ENCODE data around the gene SLC39A9. TPM values are rescaled to one million over a fixed set of nuclear protein-coding genes. Genes with fewer than 3 reads are reported as not detected.

Gene SLC39A9
- total RNA-seq, 1 donor from 2014 or later: 61.2 TPM

GRCh38 chr14:69471436-69471835 lies 72.9 kb downstream of the SLC39A9 start:
- no peak overlapping the region for H2AFZ ChIP-seq (replicated peaks)
- Mint-ChIP-seq H3K27ac (no peak overlapping the region), H3K4me1 (no peaks in the 10 kb centered on the region), H3K27me3 (ENCODE audit: insufficient read depth, low read depth) (no peaks in the 10 kb centered on the region), H3K9me3 (no peaks in the 10 kb centered on the region), H3K4me3 (no peak overlapping the region), H3K36me3 (no peaks in the 10 kb centered on the region)
- no peak overlapping the region for H3K4me3 ChIP-seq
- H3K4me1 ChIP-seq: no peaks in the 10 kb centered on the region
- TF ChIP-seq EZH2 (IDR thresholded peaks at IDR 0.05): no peak
- no peak for TF ChIP-seq EZH2phosphoT487 (IDR thresholded peaks at IDR 0.05)
- no peak for TF ChIP-seq CTCF (IDR thresholded peaks at IDR 0.05)
- no peak overlapping the region for H3K27ac ChIP-seq
- H3K79me2 ChIP-seq (ENCODE audit: low read depth): no peaks in the 10 kb centered on the region
- DNase-seq (ENCODE audit: low spot score): no peak
- H3K9me3 ChIP-seq (ENCODE audit: low read depth): no peaks in the 10 kb centered on the region
- H3F3A ChIP-seq (ENCODE audit: low read depth): no peaks in the 10 kb centered on the region
- no peaks in the 10 kb centered on the region for H3K27me3 ChIP-seq
- H3K36me3 ChIP-seq: no peaks in the 10 kb centered on the region
- no peak overlapping the region for H3K9ac ChIP-seq
- no peak overlapping the region for H3K4me2 ChIP-seq
- no peaks in the 10 kb centered on the region for H4K20me1 ChIP-seq (ENCODE audit: low read depth)

DNA sequence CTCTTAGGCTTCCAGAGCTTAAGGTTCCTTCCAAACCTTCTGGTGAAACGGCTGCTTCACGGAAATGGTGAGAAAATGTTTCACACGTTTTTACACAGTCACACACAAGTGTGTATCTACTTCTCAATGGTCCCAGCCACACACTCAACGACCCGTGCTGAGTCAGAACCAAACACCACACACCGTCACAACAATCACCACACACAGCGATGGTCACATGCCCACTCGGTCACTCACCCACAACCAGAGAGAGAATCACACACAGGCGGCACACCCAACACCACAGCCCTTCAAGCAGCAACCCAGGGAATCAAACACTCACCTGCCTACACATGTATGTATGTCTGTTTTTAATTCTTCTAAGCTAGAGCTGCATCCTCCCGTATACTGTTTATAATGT lies 73.4 kb downstream of the SLC39A9 start:
- H3K9ac ChIP-seq: no peak overlapping the region
- no peaks in the 10 kb centered on the region for H3K4me1 Mint-ChIP-seq
- no peak overlapping the region for H3K27ac Mint-ChIP-seq
- H3K4me2 ChIP-seq: no peak overlapping the region
- no peaks in the 10 kb centered on the region for H3F3A ChIP-seq (ENCODE audit: low read depth)
- H4K20me1 ChIP-seq (ENCODE audit: low read depth): no peaks in the 10 kb centered on the region
- no peak overlapping the region for H2AFZ ChIP-seq (replicated peaks)
- no peak overlapping the region for H3K4me3 ChIP-seq
- no peak overlapping the region for H3K4me3 Mint-ChIP-seq
- no peaks in the 10 kb centered on the region for H3K9me3 Mint-ChIP-seq
- no peak for DNase-seq (ENCODE audit: low spot score)
- no peaks in the 10 kb centered on the region for H3K79me2 ChIP-seq (ENCODE audit: low read depth)
- H3K27me3 ChIP-seq: no peaks in the 10 kb centered on the region
- H3K4me1 ChIP-seq: no peaks in the 10 kb centered on the region
- no peaks in the 10 kb centered on the region for H3K27me3 Mint-ChIP-seq (ENCODE audit: insufficient read depth, low read depth)
- H3K36me3 ChIP-seq: no peaks in the 10 kb centered on the region
- H3K9me3 ChIP-seq (ENCODE audit: low read depth): no peaks in the 10 kb centered on the region
- H3K36me3 Mint-ChIP-seq: no peaks in the 10 kb centered on the region
- no peak overlapping the region for H3K27ac ChIP-seq
- TF ChIP-seq CTCF (IDR thresholded peaks at IDR 0.05): no peak
- TF ChIP-seq EZH2 (IDR thresholded peaks at IDR 0.05): no peak
- TF ChIP-seq EZH2phosphoT487 (IDR thresholded peaks at IDR 0.05): no peak

DNA sequence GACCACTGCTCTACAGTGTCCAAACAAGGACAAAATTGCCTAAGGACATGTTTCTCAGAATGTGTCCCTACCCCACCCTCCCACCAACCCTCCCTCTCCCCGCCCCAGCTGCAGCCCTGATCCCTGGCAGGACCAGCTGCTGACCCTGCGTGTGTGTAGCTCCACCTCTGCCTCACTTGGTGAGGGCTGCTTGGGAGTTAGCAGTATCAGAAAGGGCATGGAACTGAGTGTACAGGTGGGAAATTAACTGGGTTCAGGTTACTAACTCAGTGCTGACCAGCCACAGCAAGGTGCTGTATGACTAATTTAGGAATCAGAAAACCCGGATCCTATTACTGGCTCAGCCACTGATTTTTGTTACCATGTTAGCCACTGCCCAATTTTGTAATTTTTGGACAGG lies 74.8 kb downstream of the SLC39A9 start:
- Histone ChIP-seq H3K9me3 (ENCODE audit: low read depth) (no peaks in the 10 kb centered on the region), H3K4me2 (no peak overlapping the region), H3F3A (ENCODE audit: low read depth) (no peaks in the 10 kb centered on the region), H3K4me1 (no peaks in the 10 kb centered on the region), H3K36me3 (no peaks in the 10 kb centered on the region), H3K27me3 (no peaks in the 10 kb centered on the region), H3K79me2 (ENCODE audit: low read depth) (no peaks in the 10 kb centered on the region), H2AFZ (replicated peaks) (no peak overlapping the region), H3K9ac (no peak overlapping the region), H4K20me1 (ENCODE audit: low read depth) (no peaks in the 10 kb centered on the region), H3K27ac (no peak overlapping the region), H3K4me3 (no peak overlapping the region)
- TF ChIP-seq EZH2phosphoT487 (IDR thresholded peaks at IDR 0.05) (no peak), EZH2 (IDR thresholded peaks at IDR 0.05) (no peak), CTCF (IDR thresholded peaks at IDR 0.05) (no peak)
- no peaks in the 10 kb centered on the region for H3K27me3 Mint-ChIP-seq (ENCODE audit: insufficient read depth, low read depth)
- no peak overlapping the region for H3K27ac Mint-ChIP-seq
- no peak overlapping the region for H3K4me3 Mint-ChIP-seq
- no peaks in the 10 kb centered on the region for H3K4me1 Mint-ChIP-seq
- H3K36me3 Mint-ChIP-seq: no peaks in the 10 kb centered on the region
- H3K9me3 Mint-ChIP-seq: no peaks in the 10 kb centered on the region
- DNase-seq (ENCODE audit: low spot score): no peak

DNA sequence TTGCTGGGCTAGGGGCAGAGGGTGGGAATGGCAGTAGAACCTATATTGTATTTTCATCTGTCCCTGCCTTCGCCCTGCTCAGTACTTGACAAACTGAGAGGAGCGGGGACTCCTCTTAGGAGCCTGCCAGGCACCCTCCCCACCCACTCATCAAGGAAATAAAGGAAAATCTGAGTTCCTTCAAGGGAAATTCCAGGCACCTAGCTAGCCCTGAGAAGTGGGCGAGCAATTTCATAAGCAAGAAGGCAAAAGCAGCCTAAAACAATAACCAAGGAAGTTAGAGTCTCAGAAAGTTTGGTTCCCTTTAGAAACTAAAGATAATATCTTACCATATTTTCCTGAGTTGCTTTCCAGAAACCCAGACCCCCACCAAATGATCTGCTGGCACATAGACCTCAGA lies 75.5 kb downstream of the SLC39A9 start:
- H3K9me3 ChIP-seq (ENCODE audit: low read depth): no peaks in the 10 kb centered on the region
- H3F3A ChIP-seq (ENCODE audit: low read depth): no peaks in the 10 kb centered on the region
- no peaks in the 10 kb centered on the region for H3K36me3 ChIP-seq
- H2AFZ ChIP-seq (replicated peaks): no peak overlapping the region
- no peaks in the 10 kb centered on the region for H4K20me1 ChIP-seq (ENCODE audit: low read depth)
- no peak overlapping the region for H3K4me2 ChIP-seq
- peaks cover 4% of the 10 kb centered on the region for H3K27me3 ChIP-seq
- H3K4me1 Mint-ChIP-seq: no peaks in the 10 kb centered on the region
- H3K4me1 ChIP-seq: no peaks in the 10 kb centered on the region
- no peak overlapping the region for H3K4me3 ChIP-seq
- no peaks in the 10 kb centered on the region for H3K36me3 Mint-ChIP-seq
- DNase-seq (ENCODE audit: low spot score): no peak
- H3K27ac ChIP-seq: no peak overlapping the region
- no peak overlapping the region for H3K4me3 Mint-ChIP-seq
- no peak overlapping the region for H3K27ac Mint-ChIP-seq
- no peaks in the 10 kb centered on the region for H3K79me2 ChIP-seq (ENCODE audit: low read depth)
- TF ChIP-seq CTCF (IDR thresholded peaks at IDR 0.05) (no peak), EZH2phosphoT487 (IDR thresholded peaks at IDR 0.05) (no peak), EZH2 (IDR thresholded peaks at IDR 0.05) (no peak)
- no peaks in the 10 kb centered on the region for H3K9me3 Mint-ChIP-seq
- H3K9ac ChIP-seq: no peak overlapping the region
- no peaks in the 10 kb centered on the region for H3K27me3 Mint-ChIP-seq (ENCODE audit: insufficient read depth, low read depth)

All from neural progenitor cell (in vitro differentiated cells).